Small intestine (tissue), 7 donors: ENCODE measurements around the gene B4GALT1. TPM values are rescaled to one million over a fixed set of nuclear protein-coding genes. Genes with fewer than 3 reads are reported as not detected.

ENCODE experiments used
- DNase-seq, 2 donors: peaks; one replicate each; pipeline versions ENCODE4 v3.0.0 to v3.0.0-alpha.2; 2013
- FAIRE-seq: peaks from 2 replicates; lab custom pipeline; 2012; peaks lifted over from hg19 to GRCh38; lab: Jason Lieb, UNC
- H3K27ac ChIP-seq, 3 donors: one replicate each; pipeline ENCODE4 v1.5.1; 2013; ENCODE audit warnings: low read length in 2 of 3, mild to moderate bottlenecking in 2 of 3, control low read depth in 1 of 3, inconsistent platforms in 1 of 3, low read depth in 1 of 3, moderate library complexity in 1 of 3
- H3K27me3 ChIP-seq, 3 donors: one replicate each; pipeline ENCODE4 v1.6.1; 2013; ENCODE audit warnings: low read length in 3 of 3, inconsistent platforms in 1 of 3; ENCODE audit not compliant: control insufficient read depth in 3 of 3, insufficient read depth in 3 of 3
- H3K36me3 ChIP-seq, 3 donors: one replicate each; pipeline ENCODE4 v1.6.1; 2013; ENCODE audit warnings: low read length in 3 of 3, inconsistent platforms in 1 of 3, low read depth in 1 of 3, mild to moderate bottlenecking in 1 of 3, moderate library complexity in 1 of 3; ENCODE audit not compliant: control insufficient read depth in 3 of 3, insufficient read depth in 2 of 3
- H3K4me1 ChIP-seq, 3 donors: one replicate each; pipeline ENCODE4 v1.6.1; 2013; ENCODE audit warnings: low read length in 2 of 3, inconsistent platforms in 1 of 3, low read depth in 1 of 3, mild to moderate bottlenecking in 1 of 3, moderate library complexity in 1 of 3; ENCODE audit not compliant: control insufficient read depth in 3 of 3, insufficient read depth in 2 of 3
- H3K4me3 ChIP-seq, 3 donors: one replicate each; pipeline ENCODE4 v1.5.1; 2013; ENCODE audit warnings: low read length in 3 of 3, control low read depth in 1 of 3, inconsistent platforms in 1 of 3, low read depth in 1 of 3, mild to moderate bottlenecking in 1 of 3, moderate library complexity in 1 of 3
- H3K9me3 ChIP-seq, 2 donors: one replicate each; pipeline ENCODE4 v1.6.1; 2013; ENCODE audit warnings: low read depth in 1 of 2, low read length in 1 of 2; ENCODE audit not compliant: control insufficient read depth in 2 of 2, insufficient read depth in 1 of 2
- WGBS, 3 donors: extraction: QIAGEN DNeasy Blood & Tissue Kit; methylation state at CpG; one replicate each; pipeline ENCODE4 v1.1.7; 2013; 5-methylcytosine and 5-hydroxymethylcytosine counted together
- polyA plus RNA-seq, 4 donors: library from polyadenylated mRNA; stranded (reverse) in 3 of 4; unstranded in 1 of 4; fragments of 200-250 nt in 3 of 4; fragments of 120-200 nt in 1 of 4; gene quantifications; one replicate each; pipeline versions ENCODE4 v1.2.1 to v1.2.3, GENCODE V29; 2013
- donor health status: healthy with polysubstance abuse.
- donor health status: control.
- donor health status: control.
- donor health status: Bipolar disorder and iron deficiency.
- donor health status: healthy.

B4GALT1 gene
- polyA plus RNA-seq, 4 donors, result 11.9 to 114 (median 32.2) TPM

- no peaks in the 10 kb centered on the region for H3K9me3 ChIP-seq
Observed at GRCh38 chr9:33144551-33144950, 22.6 kb downstream of the B4GALT1 start.

GRCh38 chr9:33143241-33143661, 23.9 kb downstream of the B4GALT1 start:
- H3K9me3 ChIP-seq, result no peaks in the 10 kb centered on the region
- H3K4me3 ChIP-seq, result no peak overlapping the region
- DNase-seq, result peak in 1 of 2 donors; percentile 67
- FAIRE-seq, result no peak
- peaks cover 0 to 44% (median 0%) of the 10 kb centered on the region in 3 donors for H3K36me3 ChIP-seq
- peaks cover 2 to 40% (median 16%) of the 10 kb centered on the region in 3 donors for H3K4me1 ChIP-seq
- peak overlapping the region in 2 of 3 donors; percentile 7 to 58 for H3K27ac ChIP-seq
- WGBS, 3 donors, result 78 to 89% (median 83%) methylated on average over 2 of the region's 2 CpGs
- H3K27me3 ChIP-seq, result no peaks in the 10 kb centered on the region

More at GRCh38 chr9:33144551-33144950, 22.6 kb downstream of the B4GALT1 start:
- 68 to 78% (median 69%) methylated on average over 3 of the region's 3 CpGs for WGBS, 3 donors
- Histone ChIP-seq H3K27ac (no peak overlapping the region), H3K4me1 (peaks cover 0 to 42% (median 14%) of the 10 kb centered on the region in 3 donors), H3K27me3 (no peaks in the 10 kb centered on the region), H3K4me3 (no peak overlapping the region), H3K36me3 (peaks cover 0 to 33% (median 0%) of the 10 kb centered on the region in 3 donors)
- DNase-seq, result no peak
- no peak for FAIRE-seq

- Histone ChIP-seq H3K27me3 (no peaks in the 10 kb centered on the region), H3K4me1 (peaks cover 2 to 36% (median 18%) of the 10 kb centered on the region in 3 donors), H3K36me3 (peaks cover 0 to 51% (median 0%) of the 10 kb centered on the region in 3 donors), H3K27ac (no peak overlapping the region), H3K9me3 (no peaks in the 10 kb centered on the region), H3K4me3 (no peak overlapping the region)
- WGBS, 3 donors, result 73 to 93% (median 83%) methylated on average over 5 of the region's 5 CpGs
- no peak for DNase-seq
- no peak for FAIRE-seq
Observed at GRCh38 chr9:33142535-33142934, 24.6 kb downstream of the B4GALT1 start.

GRCh38 chr9:33140401-33141360, 26.5 kb downstream of the B4GALT1 start:
- H3K9me3 ChIP-seq, result no peaks in the 10 kb centered on the region
- peaks cover 0 to 43% (median 0%) of the 10 kb centered on the region in 3 donors for H3K36me3 ChIP-seq
- H3K27me3 ChIP-seq, result no peaks in the 10 kb centered on the region
- H3K4me3 ChIP-seq, result no peak overlapping the region
- WGBS, 3 donors, result 71 to 93% (median 77%) methylated on average over 9 of the region's 9 CpGs
- peak overlapping the region in 1 of 3 donors; percentile 63 for H3K27ac ChIP-seq
- no peak for DNase-seq
- peaks cover 2 to 49% (median 16%) of the 10 kb centered on the region in 3 donors for H3K4me1 ChIP-seq
- no peak for FAIRE-seq

GRCh38 chr9:33139421-33140228, 27.5 kb downstream of the B4GALT1 start:
- Histone ChIP-seq H3K9me3 (no peaks in the 10 kb centered on the region), H3K27me3 (no peaks in the 10 kb centered on the region), H3K4me3 (no peak overlapping the region), H3K27ac (peak overlapping the region in 2 of 3 donors; percentile 7 to 11), H3K36me3 (peaks cover 0 to 47% (median 0%) of the 10 kb centered on the region in 3 donors), H3K4me1 (peaks cover 6 to 59% (median 16%) of the 10 kb centered on the region in 3 donors)
- no peak for FAIRE-seq
- peak in 1 of 2 donors; percentile 44 for DNase-seq
- 55 to 81% (median 78%) methylated on average over 18 of the region's 18 CpGs for WGBS, 3 donors

- H3K27me3 ChIP-seq, result no peaks in the 10 kb centered on the region
- DNase-seq (no peak), FAIRE-seq (no peak)
- no peak overlapping the region for H3K4me3 ChIP-seq
- 84 to 94% (median 90%) methylated on average over 7 of the region's 7 CpGs for WGBS, 3 donors
- H3K4me1 ChIP-seq, result peaks cover 6 to 63% (median 14%) of the 10 kb centered on the region in 3 donors
- H3K27ac ChIP-seq, result no peak overlapping the region
- H3K9me3 ChIP-seq, result no peaks in the 10 kb centered on the region
- peaks cover 0 to 53% (median 0%) of the 10 kb centered on the region in 3 donors for H3K36me3 ChIP-seq
Observed at GRCh38 chr9:33138768-33139167, 28.4 kb downstream of the B4GALT1 start.

GRCh38 chr9:33137781-33138264, 29.3 kb downstream of the B4GALT1 start:
- Histone ChIP-seq H3K9me3 (no peaks in the 10 kb centered on the region), H3K27ac (no peak overlapping the region), H3K27me3 (no peaks in the 10 kb centered on the region), H3K4me1 (peaks cover 6 to 59% (median 12%) of the 10 kb centered on the region in 3 donors), H3K4me3 (no peak overlapping the region), H3K36me3 (peaks cover 0 to 62% (median 3%) of the 10 kb centered on the region in 3 donors)
- DNase-seq, result no peak
- 76 to 83% (median 79%) methylated on average over 11 of the region's 11 CpGs for WGBS, 3 donors
- no peak for FAIRE-seq
